ENCODE results near the gene TSBP1.

GRCh38 chr6:32369660-32370059, 2.0 kb downstream of the TSBP1 start:
- TF ChIP-seq, protein P1, sequence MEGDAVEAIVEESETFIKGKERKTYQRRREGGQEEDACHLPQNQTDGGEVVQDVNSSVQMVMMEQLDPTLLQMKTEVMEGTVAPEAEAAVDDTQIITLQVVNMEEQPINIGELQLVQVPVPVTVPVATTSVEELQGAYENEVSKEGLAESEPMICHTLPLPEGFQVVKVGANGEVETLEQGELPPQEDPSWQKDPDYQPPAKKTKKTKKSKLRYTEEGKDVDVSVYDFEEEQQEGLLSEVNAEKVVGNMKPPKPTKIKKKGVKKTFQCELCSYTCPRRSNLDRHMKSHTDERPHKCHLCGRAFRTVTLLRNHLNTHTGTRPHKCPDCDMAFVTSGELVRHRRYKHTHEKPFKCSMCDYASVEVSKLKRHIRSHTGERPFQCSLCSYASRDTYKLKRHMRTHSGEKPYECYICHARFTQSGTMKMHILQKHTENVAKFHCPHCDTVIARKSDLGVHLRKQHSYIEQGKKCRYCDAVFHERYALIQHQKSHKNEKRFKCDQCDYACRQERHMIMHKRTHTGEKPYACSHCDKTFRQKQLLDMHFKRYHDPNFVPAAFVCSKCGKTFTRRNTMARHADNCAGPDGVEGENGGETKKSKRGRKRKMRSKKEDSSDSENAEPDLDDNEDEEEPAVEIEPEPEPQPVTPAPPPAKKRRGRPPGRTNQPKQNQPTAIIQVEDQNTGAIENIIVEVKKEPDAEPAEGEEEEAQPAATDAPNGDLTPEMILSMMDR (IDR thresholded peaks at IDR 0.05; ENCODE audit: insufficient read depth, low read length, poor library complexity, severe bottlenecking) = no peak
- no peak for TF ChIP-seq EZH2phosphoT487 (conservative IDR thresholded peaks at IDR 0.05; ENCODE audit: low read length)
